SK-N-DZ (cell line): ENCODE results near the gene SNX27.
A peak's percentile ranks its signal among the peaks of the same experiment; 100 is the strongest.
"Not testable (repeated sequence)": the region's sequence is repeated elsewhere in the genome, so short reads cannot be mapped to it uniquely, and the experiment has no call there.

ENCODE experiments used
- DNase-seq: peaks from one replicate; pipeline ENCODE4 v3.0.0-alpha.2; 2015; ENCODE audit warnings: low spot score

The SNX27 gene

DNA sequence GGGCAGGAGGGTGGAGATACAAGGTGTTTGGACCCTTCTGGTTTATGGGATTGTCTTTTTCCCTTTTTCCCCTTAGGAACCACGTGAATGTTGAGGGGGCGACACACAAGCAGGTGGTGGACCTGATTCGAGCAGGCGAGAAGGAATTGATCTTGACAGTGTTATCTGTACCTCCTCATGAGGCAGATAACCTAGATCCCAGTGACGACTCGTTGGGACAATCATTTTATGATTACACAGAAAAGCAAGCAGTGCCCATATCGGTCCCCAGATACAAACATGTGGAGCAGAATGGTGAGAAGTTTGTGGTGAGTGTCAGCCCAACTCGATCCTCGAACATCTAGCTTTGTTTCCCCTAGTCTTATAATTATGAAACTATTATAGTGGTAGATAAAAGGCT, 27.0 kb downstream of the SNX27 start:
- no peak for DNase-seq

DNA sequence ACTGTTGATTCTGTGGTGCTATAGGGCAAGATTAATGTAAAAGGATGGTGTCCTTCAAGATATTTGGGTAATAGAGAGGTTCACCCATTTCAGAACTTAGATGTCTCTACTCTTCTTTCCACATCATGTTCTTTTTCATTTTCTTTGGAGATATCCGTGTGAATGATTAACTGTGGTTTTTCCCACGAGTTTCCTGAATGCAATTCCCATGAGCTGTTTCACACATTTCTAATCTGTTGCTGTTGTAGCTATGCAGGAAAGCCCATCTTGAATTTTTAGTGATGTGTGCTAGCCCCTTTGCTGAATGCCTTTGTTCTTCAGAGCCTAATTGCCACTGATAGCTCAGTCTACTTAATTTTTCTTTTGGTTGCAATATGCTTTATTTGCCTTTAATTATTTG, 27.6 kb downstream of the SNX27 start:
- DNase-seq, result no peak

DNA sequence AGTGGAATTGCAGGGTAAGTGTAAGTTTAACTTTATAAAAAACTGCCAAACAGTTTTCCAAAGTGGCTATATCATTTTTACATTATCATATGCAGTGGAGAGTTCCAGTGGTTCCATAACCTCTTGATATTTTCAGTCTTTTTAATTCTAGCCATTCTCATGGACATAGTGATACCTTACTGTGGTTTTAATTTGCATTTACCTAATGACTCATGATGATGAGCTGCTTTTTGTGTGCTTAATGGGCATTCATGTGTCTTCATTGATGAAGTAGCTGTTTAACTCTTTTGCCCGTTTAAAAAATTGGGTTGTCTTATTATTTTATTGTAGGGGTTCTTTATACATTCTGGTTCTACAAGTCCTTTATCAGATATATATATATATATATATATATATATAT, 29.4 kb downstream of the SNX27 start:
- DNase-seq, result no peak

DNA sequence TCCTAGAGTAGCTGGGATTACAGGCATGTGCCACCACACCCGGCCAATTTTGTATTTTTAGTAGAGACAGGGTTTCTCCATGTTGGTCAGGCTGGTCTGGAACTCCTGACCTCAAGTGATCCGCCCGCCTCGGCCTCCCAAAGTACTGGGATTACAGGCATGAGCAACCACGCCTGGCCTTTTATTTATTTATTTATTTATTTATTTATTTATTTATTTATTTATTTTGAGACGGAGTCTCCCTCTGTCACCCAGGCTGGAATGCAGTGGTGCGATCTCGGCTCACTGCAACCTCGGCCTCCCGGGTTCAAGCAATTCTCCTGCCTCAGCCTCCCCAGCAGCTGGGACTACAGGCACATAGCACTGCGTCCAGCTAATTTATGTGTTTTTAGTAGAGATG, 31.2 kb downstream of the SNX27 start:
- DNase-seq, result not testable (repeated sequence)

DNA sequence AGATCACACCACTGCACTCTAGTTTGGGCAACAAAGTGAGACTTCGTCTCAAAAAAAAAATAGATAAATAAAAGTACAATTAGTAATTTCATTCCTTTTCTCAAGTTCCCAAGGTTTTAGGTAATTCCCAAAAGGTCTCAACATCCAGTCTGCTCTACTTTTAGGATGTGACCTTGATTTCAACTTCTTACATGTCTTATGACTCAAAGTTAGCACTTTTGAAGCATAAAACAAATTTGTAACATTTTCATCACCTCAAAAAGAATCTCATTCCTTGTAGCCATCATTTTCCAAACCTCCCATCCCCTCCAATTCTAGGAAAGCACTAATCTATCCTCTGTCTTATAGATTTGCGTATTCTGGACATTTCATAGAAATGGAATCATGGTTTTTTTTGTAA, 32.2 kb downstream of the SNX27 start:
- no peak for DNase-seq

DNA sequence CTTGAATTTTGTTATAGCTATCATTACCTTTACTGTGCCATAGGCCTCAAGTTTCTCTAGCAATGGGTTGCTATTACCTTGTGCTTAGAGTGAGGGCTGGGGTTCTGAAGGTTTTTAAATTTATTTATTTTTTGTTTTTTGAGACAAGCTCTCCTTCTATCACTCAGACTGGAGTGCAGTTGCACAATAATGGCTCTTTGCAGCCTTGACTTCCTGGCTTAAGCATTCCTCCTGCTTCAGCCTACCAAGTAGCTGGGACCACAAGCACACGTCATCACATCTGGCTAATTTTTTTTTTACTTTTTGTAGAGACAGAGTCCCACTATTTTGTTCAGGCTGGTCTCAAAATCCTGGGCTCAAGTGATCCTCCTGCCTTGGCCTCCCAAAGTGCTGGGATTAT, 41.5 kb downstream of the SNX27 start:
- DNase-seq, result no peak

DNA sequence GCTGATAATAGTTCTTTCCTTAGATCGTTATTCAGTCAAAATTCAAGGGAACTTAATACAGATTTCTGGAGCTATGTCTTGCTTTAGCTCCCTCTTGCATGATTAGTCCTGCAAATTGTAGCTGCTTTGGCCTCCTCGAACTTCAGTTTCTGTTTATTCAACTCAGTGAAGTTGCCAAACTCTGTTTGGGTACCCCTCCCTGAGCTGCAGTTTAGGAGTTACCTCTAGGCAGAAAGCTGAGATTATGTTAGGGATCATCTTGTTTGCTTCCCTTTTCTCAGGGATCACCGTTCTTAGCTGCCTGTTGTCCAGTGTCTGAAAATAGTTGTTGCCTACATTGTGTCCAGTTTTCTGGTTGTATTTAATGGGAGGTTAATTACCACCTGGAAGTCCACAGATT, 43.5 kb downstream of the SNX27 start:
- DNase-seq, result no peak

DNA sequence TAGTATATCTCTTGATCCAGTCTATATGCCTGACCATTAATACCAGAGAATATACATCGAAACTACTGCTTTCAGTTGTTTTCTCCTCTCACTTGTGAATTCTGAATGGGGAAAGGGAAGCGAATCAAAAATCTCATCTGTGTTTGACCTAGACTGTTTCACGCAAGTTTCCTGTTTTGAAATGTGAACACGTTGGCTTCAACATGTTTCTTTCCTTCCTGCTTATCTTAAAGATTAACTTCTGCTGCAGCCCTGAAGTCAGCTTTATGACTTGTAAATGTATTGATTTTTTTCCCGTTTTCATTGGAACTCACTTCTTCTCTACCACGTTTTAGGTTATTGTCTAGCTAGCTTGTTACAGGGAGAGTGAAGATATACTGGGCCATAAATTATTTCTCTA, 49.9 kb downstream of the SNX27 start:
- DNase-seq, result no peak

DNA sequence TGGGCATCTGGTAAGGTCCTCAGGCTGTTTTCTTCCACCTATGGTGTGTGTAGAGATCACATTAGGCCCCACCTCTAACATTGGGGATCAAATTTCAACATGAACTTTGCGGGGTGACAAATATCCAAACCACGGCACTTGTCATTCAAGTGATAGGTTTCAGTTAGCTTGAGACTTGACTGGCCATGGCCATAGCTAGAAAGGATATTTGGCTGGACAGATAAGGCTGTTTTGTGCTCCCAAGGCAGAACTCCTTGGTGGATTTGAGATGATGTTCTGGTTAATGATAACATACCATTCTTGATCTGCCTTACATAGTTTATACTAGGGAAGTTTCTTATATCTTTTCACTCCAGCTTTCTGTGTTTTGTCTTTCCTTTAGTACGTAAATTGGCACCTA, 56.2 kb downstream of the SNX27 start:
- DNase-seq, result no peak

DNA sequence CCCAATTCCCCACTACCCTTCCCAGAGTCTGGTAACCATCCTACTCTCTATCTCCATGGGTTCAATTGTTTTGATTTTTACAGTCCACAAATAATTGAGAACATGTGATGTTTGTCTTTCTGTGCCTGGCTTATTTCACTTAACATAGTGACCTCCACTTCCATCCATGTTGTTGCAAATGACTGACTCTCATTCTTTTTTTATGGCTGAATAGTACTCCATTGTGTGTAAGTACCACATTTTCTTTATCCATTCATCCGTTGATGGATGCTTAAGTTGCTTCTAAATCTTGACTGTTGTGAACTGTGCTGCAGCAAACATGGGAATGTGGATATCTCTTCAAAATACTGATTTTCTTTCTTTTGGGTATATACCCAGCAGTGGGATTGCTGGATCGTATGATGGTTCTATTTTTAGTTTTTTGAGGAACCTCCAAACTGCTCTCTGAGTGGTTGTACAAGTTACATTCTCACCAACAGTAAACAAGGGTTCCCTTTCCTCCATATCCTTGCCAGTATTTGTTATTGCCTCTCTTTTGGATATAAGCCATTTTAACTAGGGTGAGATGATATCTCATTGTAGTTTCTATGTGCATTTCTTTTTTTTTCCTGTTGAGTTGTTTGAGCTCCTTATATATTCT, 58.3 kb downstream of the SNX27 start:
- not testable (repeated sequence) for DNase-seq

DNA sequence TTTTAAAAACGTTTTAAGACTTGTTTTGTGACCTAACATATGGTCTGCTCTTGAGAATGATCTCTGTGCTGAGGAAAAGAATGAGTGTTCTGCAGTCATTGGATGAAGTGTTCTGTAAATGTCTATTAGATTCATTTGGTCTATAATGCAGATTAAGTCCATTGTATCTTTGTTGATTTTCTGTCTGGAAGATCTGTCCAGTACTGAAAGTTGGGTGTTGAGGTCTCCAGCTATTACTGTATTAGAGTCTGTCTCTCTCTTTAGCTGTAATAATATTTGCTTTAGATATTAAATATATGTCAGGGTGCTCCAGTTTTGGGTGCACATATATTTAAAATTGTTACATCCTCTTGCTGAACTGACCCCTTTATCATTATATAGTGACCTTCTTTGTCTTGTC, 61.6 kb downstream of the SNX27 start:
- no peak for DNase-seq

DNA sequence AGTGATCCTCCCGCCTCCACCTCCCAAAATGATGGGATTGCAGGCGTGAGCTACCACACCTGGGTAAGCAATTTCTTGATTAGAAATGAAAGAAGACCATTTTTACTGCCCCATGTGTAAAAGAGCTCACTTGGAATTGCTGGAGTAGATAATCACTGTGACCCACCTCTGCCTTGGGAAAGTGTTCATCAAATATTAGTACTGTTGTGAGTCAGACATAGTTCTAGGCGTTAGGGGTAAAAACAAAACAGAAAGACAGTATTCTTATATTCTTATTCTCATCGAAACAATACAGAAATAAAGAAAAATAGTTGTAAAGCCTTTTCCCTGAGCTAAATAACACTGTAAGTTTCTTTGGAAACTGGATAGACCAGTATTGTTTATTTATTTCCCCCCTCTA, 68.5 kb downstream of the SNX27 start:
- DNase-seq, result no peak

DNA sequence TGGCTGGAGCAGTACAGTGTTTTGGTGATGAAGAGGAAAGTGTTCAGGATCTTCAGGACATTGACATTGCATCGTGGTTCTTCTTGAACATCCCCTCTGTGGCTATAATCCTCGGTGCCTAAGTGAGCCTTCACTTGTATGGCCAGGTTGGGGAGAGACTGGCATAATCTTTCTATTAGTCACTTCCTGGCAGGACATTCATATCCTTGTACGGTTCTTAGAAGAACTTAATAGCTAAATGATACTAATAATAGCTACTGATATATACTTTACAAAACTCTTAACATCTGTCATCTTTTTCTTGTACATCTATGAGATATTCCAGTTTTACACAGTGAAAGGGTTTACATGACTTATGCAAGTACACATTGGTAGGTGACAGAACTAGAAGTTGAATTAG, 69.0 kb downstream of the SNX27 start:
- DNase-seq, result no peak

DNA sequence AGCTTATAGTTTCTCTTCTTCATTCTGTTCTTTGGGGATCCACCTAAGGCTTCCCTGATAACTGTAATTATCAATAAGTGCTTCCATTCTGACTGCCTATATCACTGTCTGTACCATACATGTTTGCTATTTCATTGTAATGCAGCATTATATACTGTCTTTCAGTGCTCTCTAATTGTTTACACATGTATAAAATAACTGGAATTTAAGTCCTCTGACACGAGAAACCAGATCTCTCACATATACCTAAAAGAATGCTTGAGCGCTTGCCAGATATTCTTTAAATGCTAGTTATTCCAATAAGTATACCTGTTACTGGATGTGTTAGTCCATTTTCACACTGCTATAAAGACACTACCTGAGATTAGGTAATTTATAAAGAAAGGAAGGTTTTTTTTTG, 70.1 kb downstream of the SNX27 start:
- DNase-seq, result no peak

DNA sequence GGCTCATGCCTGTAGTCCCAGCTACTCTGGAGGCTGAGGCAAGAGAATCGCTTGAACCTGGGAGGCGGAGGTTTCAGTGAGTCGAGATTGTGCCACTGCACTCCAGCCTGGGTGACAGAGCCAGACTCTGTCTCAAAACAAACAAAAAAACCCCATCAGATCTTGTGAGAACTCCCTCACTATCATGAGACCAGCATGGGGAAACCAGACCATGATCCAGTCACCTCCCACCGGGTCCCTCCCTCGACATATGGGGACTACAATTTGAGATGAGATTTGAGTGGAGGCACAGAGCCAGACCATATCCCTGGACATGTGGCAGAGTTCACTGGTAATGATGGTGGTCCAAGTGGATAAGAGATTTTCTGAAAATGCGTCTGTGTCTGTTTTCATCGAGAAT, 71.1 kb downstream of the SNX27 start:
- not testable (repeated sequence) for DNase-seq

DNA sequence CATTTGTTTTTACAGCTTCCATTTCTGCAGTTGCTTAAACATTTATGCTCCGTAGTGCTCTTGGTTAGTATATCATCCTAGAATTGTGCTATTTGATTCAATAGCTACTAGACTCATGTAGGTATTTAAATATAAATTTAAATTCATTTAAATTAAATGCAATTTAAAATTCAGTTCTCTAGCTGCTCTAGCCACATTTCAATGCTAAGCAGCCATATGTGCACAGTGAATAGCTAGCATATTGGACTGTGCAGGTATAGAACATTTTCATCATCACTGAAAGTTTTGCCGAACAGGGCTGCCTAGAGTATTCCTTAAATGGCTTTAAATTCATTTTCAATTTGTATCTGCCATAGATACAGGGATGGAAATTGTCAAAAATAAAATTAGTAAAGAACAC, 72.3 kb downstream of the SNX27 start:
- no peak for DNase-seq

DNA sequence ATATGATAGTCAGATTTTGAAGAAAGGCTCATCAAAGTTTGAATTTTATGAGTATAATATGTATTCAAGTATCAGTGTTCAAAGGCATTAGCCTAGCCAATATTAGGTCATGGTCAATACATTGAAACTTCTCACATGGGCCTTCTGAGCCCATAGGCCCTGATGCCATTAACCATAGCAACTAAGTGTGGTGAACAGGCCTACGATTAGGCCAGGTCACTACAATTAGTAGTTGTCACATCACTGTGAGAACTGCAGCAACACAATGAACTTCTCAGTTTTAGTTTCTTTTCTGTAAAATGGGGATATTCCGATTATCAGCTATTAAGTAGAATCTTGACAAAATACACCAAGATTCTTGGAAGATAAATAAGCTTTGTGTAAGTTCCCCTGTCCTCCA, 74.7 kb downstream of the SNX27 start:
- DNase-seq, result no peak

DNA sequence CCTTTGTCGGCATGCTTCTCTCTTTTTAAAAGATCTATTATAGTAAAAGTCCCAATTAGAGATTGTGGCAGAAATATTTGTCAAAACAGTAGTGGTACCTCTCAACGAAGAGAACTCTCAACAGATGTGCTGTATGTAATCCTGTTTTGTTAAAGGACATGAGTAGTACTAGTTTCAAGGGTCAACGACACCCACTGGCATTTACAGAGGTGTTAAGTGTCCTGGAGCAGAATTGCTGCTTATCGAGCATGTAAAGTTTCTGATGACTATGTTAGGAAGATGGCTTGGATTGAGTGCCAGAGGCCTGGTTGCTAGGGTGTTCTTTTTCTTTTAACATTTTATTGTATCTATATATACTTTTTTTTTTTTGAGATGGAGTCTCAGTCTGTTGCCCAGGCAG, 77.6 kb downstream of the SNX27 start:
- no peak for DNase-seq

DNA sequence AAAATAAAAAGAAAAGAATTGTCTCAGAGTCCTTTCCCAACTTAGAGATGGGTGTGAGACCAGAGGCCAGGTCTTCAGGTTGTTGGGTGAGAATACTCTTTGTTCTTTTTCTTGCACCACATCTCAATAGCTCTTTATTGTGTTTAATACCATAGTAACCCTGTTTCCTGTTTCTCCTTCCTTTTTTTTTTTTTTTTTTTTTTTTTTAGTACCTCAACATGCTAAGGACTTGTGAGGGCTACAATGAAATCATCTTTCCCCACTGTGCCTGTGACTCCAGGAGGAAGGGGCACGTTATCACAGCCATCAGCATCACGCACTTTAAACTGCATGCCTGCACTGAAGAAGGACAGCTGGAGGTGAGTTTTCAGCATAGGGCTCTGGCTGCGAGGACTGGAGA, 80.4 kb downstream of the SNX27 start:
- no peak for DNase-seq

DNA sequence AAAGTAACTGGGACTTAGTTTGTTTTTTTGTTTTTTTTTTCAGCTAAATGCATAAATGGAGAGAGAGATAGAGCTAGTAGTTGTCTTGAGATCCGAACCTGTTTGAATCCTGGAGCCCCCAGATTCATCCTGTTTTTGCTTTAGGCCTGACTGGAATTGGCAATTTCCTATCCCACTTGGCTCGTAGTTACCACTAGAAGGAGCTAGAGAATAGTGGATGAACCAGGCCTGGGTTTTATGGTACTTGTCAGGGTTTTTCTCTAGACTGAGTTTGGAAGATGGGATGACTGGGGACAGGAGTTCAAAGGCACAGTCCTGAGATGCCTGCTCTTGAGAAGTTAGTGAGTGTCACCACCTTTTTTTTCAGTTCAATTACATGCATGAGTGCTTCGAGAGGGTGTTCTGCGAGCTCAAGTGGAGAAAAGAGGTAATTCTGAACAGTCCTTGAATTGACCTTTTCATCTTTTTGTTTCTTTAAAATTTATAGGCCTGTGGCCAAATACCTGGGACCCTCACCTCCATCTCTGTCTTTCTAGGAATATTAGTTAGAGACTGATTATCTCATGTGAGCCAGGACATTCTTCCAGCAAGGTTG, 81.3 kb downstream of the SNX27 start:
- peak; percentile 63 for DNase-seq

DNA sequence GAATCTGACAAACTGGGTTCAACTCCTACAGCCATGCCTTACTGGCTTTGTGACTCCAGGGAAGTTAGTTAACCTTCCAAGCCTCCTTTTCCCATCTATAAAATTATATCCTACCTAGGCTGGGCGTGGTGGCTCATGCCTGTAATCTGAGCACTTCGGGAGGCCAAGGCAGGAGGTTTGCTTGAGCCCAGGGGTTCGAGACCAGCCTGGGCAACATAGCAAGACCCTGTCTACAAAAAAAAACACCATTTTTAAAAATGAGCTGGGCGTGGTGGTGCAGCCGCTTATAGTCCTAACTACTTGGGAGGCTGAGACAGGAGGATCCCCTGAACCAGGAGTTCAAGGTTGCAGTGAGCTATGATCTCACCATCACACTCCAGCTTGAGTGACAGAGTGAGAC, 89.7 kb downstream of the SNX27 start:
- DNase-seq, result no peak

DNA sequence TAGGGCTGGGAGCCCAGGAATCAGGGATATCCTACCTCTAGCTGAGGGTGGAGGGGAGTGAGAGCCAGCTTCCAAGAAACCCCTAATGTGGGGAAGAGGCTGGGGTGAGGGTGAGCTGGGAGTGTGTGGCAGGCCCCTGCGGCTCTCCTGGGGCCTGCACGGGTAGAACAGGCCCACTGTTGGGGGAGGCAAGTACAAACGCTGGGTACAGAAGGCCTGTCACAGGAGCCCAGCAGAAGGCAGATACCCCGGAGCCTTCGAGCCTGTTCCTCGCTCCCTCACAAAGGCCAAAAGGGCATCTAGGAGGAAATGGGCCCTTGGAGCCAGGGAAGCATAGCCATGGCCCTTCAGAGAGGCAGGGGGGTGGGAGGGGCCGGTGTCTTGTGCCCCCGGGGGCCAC, 91.1 kb downstream of the SNX27 start:
- no peak for DNase-seq

DNA sequence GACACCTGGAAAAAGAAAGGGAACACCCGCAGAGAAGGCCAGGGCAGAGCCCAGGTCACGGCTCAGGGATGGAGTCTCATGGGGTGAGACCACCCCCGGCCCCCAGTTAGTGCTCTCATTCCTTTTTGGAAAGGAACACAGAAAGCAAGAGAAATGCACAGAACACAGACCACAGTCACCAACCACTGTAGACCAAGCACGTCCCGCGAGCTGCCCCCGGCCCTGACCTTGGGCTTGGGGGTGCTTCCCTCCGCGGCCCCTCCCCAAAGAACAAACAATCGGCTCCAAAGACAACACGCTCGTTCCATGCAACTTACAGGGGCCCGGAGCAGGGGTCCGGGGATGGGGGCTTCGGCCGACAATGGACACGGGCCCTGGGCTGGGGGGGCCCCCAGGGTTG, 92.0 kb downstream of the SNX27 start:
- DNase-seq, result no peak

DNA sequence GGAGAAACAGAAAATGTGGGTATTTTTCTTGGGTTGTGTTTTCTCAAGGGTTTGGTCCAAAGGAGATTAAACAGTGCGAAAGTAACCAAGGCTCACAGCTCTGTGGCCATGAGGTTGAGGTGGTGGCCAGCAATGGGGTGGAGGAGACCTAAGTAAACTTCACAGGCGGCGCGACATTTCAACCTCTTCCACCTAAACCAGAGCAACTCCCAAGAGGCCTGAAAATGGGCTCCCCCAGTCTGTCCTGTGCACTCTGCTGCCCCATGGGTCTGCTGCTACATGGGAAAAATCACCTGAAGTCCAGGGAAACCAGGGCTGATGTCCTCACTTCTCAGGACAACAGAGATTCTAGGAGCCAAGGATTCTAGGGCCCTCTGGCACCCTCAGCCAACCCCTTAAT, 92.4 kb downstream of the SNX27 start:
- DNase-seq, result no peak
